Stimulated activated CD8-positive, alpha-beta memory T cell treated with anti-CD3 and anti-CD28 coated beads, Interleukin-4, amount 100 ng/mL, for 24 hours (primary cell): Measurements from ENCODE around the gene NEK1.
"Not testable (repeated sequence)": the region's sequence is repeated elsewhere in the genome, so short reads cannot be mapped to it uniquely, and the experiment has no call there.

Source experiments
- DNase-seq: peaks from one replicate; pipeline ENCODE4 v3.0.0-alpha.2; 2020; ENCODE audit warnings: low read depth

NEK1 gene

GRCh38 chr4:169494234-169494633 lies 118.1 kb downstream of the NEK1 start:
- DNase-seq, result not testable (repeated sequence)

GRCh38 chr4:169493164-169493524 lies 119.2 kb downstream of the NEK1 start:
- DNase-seq, result no peak

DNA sequence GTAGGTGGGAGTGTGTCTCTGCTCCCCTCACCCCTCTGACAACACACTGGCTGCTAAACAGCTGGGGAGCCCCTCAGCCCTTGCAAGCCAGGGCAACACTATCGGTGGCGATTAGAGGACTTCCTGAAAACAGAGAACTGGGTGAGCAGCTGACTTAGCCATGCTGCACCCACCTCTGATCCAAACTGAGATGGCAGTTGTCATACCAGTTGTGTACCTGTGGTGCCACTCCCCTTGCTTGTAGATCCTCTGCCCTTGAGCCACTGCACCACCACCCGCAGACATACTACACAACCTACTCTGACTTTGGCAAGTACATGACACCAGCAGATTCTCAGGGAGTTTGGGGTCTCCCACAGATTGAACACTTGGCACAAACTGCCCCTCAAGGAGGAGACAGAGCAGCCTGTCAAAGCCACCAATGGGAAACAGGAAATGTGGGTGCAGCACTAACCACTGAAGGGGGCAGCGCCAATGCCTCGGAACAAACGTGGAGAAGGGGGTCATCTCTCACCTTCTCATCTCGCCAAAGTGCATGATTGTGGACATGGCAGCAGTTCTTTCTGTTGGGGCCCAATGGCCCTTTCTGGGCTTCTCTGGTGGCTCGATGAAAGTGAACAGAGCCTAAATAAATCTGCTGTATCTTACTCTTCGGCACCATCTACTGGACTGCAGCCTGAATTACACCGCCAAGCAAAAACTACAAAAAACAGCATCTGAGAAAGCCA lies 119.8 kb downstream of the NEK1 start:
- DNase-seq, result no peak

GRCh38 chr4:169491211-169491610 lies 121.2 kb downstream of the NEK1 start:
- DNase-seq, result no peak

DNA sequence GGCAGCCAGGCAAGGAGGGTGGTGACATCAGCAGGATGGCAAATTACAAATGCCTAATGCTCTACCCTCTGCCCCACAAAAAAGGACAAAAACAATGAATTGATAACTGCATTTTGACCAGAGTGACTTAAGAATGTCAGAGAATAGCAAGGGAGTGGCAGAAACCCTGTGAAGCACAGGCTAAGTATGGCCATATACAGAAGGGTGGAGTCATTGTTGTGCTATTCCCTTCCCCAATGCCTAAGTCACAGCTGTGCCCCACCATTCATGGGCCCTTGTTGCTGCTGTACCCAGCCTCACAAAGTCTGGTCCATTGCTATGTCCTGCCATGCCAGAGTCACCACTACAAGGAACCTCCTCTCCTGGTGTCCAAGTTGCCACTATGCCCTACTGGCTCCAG lies 123.1 kb downstream of the NEK1 start:
- no peak for DNase-seq

- no peak for DNase-seq
These were observed 126.3 kb downstream of the NEK1 start for GRCh38 chr4:169485791-169486742.

DNA sequence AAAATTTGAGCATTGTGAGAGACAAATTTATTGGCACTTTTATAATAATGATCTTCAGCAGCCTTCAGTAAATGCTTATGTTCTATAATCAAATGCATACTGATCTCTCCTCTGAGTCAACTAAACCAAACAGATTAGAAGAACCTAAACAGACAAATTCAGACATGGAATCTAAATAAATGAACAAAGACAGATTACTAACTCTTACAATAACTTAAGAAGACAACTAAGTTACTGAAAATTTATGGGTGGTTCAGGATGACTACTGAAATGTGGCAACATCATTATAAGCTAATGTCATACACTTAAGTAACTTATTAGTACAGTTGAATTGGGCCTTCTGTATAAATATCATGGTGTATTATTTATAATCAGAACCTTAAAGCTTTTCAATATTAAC lies 127.3 kb downstream of the NEK1 start:
- DNase-seq, result no peak

DNA sequence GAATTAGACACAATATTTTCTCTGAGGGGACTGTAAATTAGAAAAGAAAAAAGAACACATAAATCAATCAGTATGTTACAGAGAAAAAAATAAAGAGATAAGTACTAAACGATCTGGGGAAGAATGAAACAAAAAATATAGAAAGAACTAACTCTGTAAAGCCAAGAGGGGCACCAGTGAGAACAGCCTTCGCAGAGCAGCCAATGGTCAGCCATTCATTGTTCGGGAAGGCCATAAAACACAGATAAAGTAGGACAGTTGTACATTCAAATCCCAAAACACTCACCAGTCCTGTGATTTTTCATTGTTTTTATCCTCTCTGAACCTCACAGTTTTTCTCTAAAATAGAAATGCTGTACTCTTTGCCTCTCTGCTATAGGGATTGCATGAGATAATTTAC lies 127.9 kb downstream of the NEK1 start:
- DNase-seq, result no peak

GRCh38 chr4:169464080-169464479 lies 148.3 kb downstream of the NEK1 start:
- DNase-seq, result no peak

DNA sequence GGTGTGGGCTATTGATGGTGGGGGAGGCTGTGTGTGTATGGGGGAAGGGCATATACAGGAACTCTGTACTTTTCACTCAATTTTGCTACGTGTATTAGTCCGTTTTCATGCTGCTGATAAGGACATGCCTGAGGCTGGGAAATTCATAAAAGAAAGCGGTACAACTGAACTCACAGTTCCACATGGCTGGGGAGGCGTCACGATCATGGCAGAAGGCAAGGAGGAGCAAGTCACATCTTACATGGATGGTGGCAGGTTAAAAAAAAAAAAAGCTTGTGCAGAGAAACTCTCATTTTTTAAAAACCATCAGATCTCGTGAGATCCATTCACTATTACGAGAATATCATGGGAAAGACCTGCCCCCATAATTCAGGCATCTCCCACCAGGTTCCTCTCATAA lies 152.3 kb downstream of the NEK1 start:
- no peak for DNase-seq

DNA sequence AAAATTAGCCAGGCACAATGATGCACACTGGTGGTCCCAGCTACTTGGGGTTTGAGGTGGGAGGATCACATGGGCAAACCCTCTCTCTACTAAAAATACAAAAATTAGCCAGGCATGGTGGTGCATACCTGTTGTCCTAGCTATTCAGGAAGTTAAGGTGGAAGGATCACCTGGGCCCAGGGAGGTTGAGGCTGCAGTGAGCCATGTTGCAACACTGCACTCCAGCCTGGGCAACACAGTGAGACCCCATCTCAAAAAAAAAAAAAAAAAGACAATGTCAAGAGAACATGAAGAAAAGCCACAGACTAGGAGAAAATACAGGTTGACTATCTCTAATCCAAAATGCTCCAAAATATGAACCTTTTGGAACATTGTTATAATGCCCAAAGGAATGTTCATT lies 153.8 kb downstream of the NEK1 start:
- DNase-seq, result no peak

DNA sequence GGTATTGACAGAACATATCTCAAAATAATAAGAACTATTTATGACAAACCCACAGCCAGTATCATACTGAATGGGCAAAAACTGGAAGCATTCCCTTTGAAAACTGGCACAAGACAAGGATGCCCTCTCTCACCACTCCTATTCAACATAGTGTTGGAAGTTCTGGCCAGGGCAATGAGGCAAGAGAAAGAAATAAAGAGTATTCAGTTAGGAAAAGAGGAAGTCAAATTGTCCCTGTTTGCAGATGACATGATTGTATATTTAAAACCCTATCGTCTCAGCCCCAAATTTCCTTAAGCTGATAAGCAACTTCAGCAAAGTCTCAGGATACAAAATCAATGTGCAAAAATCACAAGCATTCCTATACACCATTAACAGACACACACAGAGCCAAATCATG lies 159.7 kb downstream of the NEK1 start:
- not testable (repeated sequence) for DNase-seq

DNA sequence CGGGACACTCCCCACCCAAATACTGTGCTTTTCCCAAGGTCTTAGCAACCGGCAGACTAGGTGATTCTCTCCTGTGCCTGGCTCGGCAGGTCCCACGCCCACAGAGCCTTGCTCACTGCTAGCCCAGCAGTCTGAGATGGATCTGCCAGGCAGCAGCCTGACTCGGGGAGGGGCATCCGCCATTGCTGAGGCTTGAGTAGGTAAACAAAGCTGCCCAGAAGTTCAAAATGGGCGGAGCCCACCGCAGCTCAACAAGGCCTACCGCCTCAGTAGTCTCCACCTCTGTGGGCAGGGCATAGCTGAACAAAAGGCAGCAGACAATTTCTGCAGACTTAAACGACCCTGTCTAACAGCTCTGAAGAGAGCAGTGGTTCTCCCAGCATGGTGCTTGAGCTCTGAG lies 163.4 kb downstream of the NEK1 start:
- DNase-seq, result not testable (repeated sequence)

DNA sequence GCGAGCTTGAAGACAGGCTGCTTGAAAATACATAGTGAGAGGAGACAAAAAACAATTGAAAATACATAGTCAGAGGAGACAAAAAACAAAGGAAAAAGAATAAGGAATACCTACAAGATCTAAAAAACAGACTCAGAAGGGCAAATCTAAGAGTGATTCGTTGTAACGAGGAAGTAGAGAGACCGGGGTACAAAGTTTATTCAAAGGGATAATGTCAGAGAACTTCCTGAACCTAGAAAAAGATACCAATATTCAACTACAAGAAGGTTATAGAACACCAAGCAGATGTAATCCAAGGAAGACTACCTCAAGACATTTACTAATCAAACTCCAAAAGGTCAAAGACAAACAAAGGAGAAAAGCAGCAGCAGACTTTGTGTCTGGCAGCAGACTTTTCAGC lies 165.6 kb downstream of the NEK1 start:
- no peak for DNase-seq

GRCh38 chr4:169443748-169444147 lies 168.6 kb downstream of the NEK1 start:
- DNase-seq, result no peak

- DNase-seq, result no peak
These were observed 171.9 kb downstream of the NEK1 start for GRCh38 chr4:169440446-169440845.

DNA sequence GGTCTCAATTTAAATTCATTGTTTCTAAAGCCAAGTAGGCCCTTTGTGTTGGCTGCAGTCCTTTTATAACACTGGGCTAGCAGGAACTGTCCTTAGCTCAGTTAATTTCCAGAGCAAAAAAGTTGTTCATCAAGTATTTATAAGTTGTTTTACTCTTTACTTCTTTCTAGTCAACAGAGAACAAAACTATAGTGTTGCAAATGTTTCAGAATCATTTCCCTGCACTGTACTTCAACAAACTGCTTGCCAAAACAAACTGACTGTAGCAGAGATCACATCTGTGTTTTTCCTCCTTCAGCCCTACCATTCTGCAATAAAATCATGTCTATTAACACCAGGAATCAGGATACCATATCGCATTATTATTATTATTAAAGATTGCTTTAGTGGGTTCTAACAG lies 173.1 kb downstream of the NEK1 start:
- no peak for DNase-seq

- no peak for DNase-seq
These were observed 174.3 kb downstream of the NEK1 start for GRCh38 chr4:169438057-169438480.

DNA sequence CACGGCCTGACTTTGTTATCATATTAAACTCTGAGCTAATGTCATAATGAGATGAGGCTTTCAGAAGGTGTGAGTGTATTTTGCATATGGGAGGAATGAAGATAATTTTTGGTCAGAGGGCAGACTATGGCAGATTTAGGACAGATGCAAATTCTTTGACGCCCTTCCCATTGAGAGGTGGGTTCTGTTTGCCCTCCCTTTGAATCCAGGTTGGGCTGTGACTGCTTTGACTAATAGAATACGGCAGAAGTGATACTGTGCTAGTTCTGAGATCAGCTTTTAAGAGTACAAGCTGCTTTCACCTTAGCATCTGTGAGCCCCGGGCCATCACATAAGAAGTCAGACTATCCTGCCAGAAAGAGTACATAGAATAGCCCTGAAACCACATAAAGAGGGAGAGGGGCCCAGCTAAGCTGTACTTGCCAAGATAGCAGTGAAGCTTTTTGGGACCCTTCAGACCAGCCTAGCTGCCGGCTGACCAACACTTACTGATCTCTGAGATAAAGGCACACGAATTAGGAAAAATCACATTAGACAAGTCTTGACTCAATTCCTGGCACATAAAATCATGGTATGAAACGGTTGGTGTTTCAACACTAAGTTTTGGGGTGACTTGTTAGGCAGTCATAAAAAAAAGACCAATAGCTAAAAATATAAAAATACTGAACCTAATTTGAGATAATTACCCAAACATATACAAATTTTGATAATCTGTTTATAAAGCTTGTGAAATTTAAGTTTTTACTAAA lies 174.9 kb downstream of the NEK1 start:
- no peak for DNase-seq

- DNase-seq, result no peak
These were observed 175.6 kb downstream of the NEK1 start for GRCh38 chr4:169436734-169437133.

DNA sequence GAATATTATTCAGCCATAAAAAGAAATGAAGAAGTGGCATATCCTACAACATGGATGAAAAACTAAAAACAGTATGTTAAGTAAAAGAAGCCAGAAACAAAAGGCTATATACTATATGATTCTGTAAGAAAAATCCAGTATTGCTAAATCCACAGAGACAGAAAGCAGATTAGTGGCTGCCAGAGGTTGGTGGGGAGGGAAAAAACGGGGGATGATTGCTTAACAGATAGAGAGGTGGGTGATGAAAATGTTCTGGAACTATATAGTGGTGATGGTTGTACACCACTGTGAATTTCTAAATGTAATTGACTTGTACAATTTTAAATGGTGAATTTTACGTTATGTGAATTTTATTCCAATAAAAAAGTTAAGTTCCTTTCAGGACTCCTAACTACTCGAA lies 184.0 kb downstream of the NEK1 start:
- DNase-seq, result no peak

DNA sequence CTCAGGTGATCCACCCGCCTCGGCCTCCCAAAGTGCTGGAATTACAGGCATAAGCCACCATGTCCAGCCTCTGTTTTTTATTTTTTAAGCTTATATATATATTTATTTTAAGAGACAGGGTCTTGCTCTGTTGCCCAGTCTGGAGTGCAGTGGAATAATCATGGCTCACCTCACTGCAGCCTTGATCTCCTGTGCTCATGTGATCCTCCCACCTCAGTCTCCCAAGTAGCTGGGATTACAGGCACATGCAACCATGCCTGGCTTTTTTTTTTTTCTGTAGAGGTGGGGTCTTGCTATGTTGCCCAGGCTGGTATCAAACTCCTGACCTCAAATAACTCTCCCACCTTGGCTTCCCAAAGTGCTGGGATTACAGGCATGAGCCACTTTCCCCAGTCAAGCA lies 184.7 kb downstream of the NEK1 start:
- DNase-seq, result not testable (repeated sequence)

GRCh38 chr4:169420291-169420690 lies 192.1 kb downstream of the NEK1 start:
- no peak for DNase-seq
